OCI-M2 (cell line): Measurements from ENCODE around the gene RASL12.

Experiments used
- DNase-seq: peaks from one replicate; lab custom pipeline; 2025; ENCODE audit not compliant: unreplicated experiment; lab: John Stamatoyannopoulos, UW

The RASL12 gene

DNA sequence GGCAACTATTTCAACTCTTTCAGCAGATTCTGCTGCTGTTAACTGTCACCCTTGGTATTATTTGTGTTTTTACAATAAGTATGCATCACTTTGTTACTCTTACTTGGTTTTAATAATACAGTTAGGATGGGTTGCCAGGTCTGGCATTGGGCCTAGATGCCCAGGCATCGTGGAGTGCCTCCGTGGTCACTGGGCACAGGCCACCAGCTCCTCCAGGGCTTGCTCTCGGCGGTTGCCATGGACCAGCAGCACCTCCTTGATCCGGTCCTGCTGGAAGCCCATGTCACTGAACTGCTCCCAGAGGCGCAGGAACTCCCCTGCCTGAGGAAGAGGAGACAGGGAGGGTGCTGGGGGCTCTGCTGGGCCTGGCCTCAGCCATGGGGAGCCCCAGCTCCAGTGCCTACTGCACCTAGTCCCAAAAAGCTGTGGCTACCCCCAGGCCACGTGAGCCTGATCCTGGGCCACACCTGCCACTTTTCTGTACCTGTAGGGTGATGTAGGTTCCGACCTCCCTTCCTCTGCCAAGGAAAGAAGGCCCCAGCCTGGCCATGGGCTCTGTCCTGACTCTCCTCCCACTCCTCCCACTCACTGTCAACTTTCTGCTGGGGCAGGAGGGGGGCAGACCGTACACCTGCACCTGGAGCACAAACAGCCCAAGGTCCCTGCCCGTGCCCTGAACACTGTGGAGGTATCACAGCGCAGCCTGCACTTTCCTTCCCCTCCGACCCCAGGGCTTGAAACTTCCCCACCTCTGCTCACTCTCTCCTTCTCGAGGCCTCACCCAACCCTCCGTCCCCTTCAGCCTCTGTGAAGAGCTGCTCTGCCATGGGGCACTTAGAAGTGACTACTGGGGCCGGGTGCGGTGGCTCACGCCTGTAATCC, 25.4 kb upstream of the RASL12 start:
- no peak for DNase-seq

DNA sequence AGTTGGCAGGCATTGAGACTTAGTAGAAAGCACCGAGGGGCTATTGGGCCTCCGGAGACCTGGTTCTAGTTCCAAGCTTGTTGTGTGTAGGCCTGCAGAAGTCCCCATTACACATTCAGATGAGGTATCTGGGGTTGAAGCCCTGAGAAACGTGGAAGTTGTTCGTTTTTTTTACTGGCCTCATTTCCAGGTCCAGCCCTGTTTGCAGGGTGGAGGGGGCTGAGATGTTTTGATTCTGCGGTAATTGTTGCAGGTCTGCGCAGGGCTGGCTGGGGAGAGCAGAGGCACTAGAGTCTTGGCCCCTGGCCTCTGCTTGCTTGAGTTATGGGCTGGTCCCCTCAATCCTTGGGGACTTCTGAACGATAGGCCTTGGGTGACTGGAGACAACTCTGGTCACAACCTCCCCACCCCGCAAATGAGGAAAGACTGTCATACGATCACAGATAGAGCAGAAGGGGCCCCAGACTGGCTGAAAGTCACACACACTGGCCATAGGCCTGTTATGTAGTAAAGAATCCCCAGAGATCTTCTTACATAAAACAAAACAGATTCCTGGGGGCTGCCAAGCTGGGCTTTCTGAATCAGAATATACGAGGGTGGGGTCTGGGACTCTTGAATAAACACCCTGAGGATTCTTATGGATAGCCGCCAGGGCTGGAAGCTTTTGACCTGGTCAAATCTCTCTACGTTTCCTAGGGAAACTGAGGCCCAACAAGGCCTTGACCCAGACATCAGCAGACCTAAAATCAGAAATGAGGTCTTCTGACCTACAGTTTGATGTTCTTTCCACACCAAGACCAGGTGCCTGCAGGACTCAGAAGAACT, 24.4 kb upstream of the RASL12 start:
- no peak for DNase-seq

DNA sequence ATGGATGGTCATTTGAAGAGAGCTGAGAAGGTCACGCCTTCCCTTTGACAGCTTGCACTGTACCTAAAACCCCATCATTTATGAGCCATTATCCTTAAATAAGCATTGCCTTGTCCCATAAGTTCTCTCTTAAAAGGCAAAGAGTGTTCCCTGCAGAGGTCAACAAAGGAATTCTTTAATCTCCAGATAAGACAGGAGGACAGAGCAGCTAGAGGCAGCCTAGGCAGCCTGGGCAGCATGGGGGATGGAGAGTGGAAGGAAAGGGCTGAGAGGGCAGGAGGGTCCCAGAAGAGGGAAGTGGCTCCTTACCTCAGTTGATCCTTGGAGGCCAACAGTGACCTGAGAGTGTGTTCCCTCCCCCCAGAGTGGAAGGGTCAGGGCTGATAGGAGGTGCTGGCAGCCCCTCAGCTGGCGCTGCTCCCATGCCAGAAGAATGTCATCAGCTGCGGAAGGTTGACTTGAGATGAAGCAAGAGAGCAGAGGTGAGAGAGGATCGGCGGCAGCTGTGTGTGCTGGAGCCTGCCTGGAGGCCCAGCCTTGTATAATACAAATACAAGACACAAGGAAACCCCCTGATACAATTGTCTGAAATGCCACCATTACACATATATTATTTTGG, 21.5 kb upstream of the RASL12 start:
- DNase-seq = no peak

- DNase-seq = no peak
Observed at GRCh38 chr15:65088643-65089021, 20.8 kb upstream of the RASL12 start.

- DNase-seq = no peak
Observed at GRCh38 chr15:65087873-65088642, 20.3 kb upstream of the RASL12 start.

GRCh38 chr15:65087411-65087810, 19.6 kb upstream of the RASL12 start:
- DNase-seq = no peak

- DNase-seq = no peak
Observed at GRCh38 chr15:65086680-65087111, 18.9 kb upstream of the RASL12 start.

DNA sequence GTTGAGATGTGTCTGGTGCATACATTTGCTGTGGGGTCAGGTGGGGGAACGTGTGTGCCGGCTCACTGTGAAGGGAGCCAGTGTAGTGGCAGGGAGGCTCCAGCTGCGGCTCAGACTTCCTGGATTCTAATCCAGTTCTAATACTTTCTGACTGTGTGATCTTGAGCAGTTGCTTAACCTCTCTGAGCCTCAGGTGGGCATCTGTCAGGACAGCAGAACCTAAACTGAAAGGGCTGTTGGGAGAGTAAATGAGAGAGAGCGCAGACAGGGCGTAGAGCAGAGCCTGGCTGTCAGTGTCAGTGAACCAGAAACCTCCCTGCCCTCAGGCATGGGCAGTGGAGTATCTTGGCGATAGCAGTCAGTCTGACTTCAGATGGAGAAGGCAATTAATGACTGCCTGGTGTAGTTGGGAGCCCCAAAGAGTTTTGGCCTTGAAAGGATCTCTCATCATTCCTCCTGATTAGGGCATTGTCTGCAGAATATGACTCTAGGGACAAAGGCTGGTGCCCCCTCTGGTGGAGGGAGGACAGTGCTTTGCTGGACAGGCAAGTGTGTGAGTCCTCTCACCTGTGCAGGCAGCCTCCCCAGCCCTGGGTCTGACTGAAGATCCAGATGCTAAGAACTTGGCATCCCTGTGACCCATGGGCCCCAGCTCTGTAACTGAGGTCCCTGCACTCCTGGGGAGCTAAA, 18.3 kb upstream of the RASL12 start:
- DNase-seq = no peak

GRCh38 chr15:65085207-65085753, 17.5 kb upstream of the RASL12 start:
- no peak for DNase-seq

DNA sequence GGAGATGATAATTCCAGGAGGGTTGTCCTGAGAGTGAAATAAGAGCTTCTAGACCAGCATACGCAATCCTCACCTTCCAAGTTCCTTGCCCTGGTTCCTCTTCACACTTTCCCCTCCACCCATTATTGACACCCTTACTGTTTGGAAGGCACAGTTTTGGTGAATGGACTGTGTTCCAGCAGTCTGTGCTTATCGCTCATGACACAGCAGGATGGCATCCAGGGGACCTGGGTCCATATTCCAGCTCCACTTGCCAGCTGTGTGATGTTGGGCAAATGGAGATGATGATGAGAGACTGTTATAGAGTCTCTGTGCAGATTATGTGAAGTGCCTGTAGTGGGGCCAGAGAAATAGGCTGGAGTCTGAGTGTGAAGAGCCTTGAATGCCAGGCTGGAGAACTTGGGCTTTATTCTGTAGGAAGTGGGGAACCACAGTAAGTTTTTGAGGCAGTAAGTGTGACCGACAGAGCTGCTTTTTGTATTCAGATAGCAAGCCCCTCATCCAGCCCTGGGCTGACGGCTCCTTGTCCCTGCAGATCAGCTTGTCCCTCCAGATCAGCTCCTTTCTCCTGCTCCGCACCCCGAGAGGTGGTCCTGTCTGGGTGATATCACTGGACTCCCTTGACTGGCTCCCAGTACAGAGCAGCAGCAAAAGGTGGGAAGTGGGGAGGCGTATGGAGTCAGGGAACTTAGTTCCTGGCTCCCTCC, 16.9 kb upstream of the RASL12 start:
- no peak for DNase-seq

- DNase-seq = no peak
Observed at GRCh38 chr15:65083262-65083701, 15.5 kb upstream of the RASL12 start.

DNA sequence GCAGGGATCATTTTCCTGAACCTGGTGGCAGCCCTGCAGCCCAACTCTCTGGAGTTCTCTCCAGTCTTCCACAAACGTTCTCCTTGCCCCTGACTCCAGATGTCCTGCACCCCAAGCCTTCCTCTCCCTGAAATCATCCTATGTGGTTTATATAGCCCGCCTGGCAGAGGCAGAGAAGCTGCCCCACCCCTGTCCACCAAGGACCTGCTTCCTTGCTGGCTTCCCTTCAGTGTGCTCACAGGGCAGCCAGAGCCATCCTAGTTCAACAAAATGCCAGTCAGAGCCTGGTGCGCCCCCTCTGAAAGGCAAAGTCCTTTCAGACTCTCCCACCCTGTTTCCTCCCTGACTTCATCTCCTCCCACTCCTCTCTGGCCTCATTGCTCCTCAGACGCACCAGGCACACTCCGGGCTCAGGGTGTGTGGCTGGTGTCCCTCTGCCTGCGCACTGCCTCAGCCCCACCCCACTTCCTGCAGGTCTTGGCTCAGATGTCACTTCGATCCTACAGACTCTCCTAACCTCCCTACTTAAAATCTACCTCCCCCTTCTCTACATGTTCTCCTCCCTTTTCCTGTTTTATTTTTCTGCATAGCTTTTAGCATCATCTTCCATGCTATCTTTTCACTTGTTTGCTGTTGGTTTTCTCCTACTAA, 14.6 kb upstream of the RASL12 start:
- DNase-seq = no peak

DNA sequence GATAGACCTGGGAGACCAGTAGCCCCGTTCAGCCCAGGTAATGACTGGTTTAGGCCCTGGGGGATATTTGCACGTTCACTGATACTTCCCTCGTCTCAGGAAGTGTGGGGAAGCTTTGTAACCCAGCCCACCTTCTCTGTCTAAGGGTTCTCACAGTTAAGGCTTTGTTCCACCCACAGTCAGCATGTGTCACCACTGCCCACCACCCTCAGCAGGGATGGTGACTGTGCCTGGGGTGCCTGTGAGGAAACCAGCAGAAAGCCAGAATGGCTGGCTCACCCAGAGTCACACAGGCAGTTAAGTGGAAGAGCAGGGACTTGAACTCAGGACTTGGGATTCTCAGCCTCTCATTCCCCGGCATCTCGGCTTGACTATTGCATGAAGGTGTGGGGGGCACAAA, 14.0 kb upstream of the RASL12 start:
- no peak for DNase-seq

DNA sequence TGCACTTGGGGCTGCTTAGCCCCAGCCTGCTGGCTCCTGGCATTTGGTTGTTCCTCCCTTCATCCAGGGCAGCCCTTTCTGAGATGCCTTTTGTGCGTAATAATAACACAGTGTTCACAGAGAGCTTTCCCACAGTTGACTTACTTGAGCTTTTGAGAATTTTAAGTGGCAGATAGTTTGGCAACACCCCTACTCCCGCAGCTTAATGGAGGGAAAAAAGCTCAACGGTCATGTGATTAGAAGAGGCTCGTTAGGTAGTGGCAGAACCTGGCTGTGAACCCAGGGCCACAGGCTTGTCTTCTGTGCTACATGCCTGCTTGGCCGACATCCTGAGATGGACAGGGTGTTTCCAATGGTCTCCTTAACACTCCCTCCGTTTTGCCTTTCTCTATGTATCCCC, 13.5 kb upstream of the RASL12 start:
- DNase-seq = no peak

- no peak for DNase-seq
Observed at GRCh38 chr15:65079580-65079979, 11.8 kb upstream of the RASL12 start.

- no peak for DNase-seq
Observed at GRCh38 chr15:65077981-65078352, 10.2 kb upstream of the RASL12 start.

- no peak for DNase-seq
Observed at GRCh38 chr15:65077291-65077980, 9.6 kb upstream of the RASL12 start.
